NOMO-1 treated with dmso at 0.1 percent for 144 hours (cell line): ENCODE data around the gene TRMT10A.

Source experiments
- DNase-seq: peaks from one replicate; lab custom pipeline; 2025; ENCODE audit not compliant: unreplicated experiment; lab: John Stamatoyannopoulos, UW

The TRMT10A gene

GRCh38 chr4:99563310-99564186 is at the start of gene TRMT10A:
TRMT10A (minus strand) TSS chr4:99564039; CDS start chr4:99559338, 4,701 bp downstream.
- peak; percentile 93 for DNase-seq

GRCh38 chr4:99612704-99613103 is 48.9 kb upstream of the TRMT10A start:
- no peak for DNase-seq

- no peak for DNase-seq
Observed at GRCh38 chr4:99612281-99612680, 48.4 kb upstream of the TRMT10A start.

GRCh38 chr4:99610605-99611175 is 46.9 kb upstream of the TRMT10A start:
- no peak for DNase-seq

- DNase-seq = no peak
Observed at GRCh38 chr4:99608417-99608816, 44.6 kb upstream of the TRMT10A start.

- no peak for DNase-seq
Observed at GRCh38 chr4:99606716-99607115, 42.9 kb upstream of the TRMT10A start.

GRCh38 chr4:99594818-99595217 is 31.0 kb upstream of the TRMT10A start:
- no peak for DNase-seq

- no peak for DNase-seq
Observed at GRCh38 chr4:99593781-99594641, 30.2 kb upstream of the TRMT10A start.

GRCh38 chr4:99591757-99592156 is 27.9 kb upstream of the TRMT10A start:
- no peak for DNase-seq

- DNase-seq = no peak
Observed at GRCh38 chr4:99587803-99588202, 24.0 kb upstream of the TRMT10A start.

- no peak for DNase-seq
Observed at GRCh38 chr4:99587309-99587708, 23.5 kb upstream of the TRMT10A start.

- DNase-seq = no peak
Observed at GRCh38 chr4:99586797-99587196, 23.0 kb upstream of the TRMT10A start.

GRCh38 chr4:99586322-99586721 is 22.5 kb upstream of the TRMT10A start:
- DNase-seq = no peak

GRCh38 chr4:99585516-99585915 is 21.7 kb upstream of the TRMT10A start:
- DNase-seq = no peak

GRCh38 chr4:99578714-99579113 is 14.9 kb upstream of the TRMT10A start:
- DNase-seq = no peak

GRCh38 chr4:99574530-99575324 is 10.9 kb upstream of the TRMT10A start, which contains the start of gene MTTP:
MTTP (plus strand) TSS chr4:99574824; CDS start chr4:99574910, 86 bp downstream.
- no peak for DNase-seq

- DNase-seq = no peak
Observed at GRCh38 chr4:99573735-99574368, 10.0 kb upstream of the TRMT10A start.

GRCh38 chr4:99572527-99573240 is 8.8 kb upstream of the TRMT10A start:
- DNase-seq = no peak

GRCh38 chr4:99571883-99572282 is 8.0 kb upstream of the TRMT10A start:
- DNase-seq = no peak

- DNase-seq = no peak
Observed at GRCh38 chr4:99564921-99565320, 1.1 kb upstream of the TRMT10A start.
